Stimulated activated CD8-positive, alpha-beta memory T cell treated with anti-CD3 and anti-CD28 coated beads, Interleukin-12 subunit alpha, Interleukin-12 subunit beta, amount 100 ng/mL, for 1 hour (primary cell): ENCODE measurements around the gene QDPR.
"Not testable (repeated sequence)": the region's sequence is repeated elsewhere in the genome, so short reads cannot be mapped to it uniquely, and the experiment has no call there.

Source experiments
- DNase-seq: peaks from one replicate; pipeline ENCODE4 v3.0.0-alpha.2; 2020; ENCODE audit warnings: low read depth

QDPR gene

GRCh38 chr4:17490575-17491059 lies 21.3 kb downstream of the QDPR start:
- DNase-seq, result no peak

DNA sequence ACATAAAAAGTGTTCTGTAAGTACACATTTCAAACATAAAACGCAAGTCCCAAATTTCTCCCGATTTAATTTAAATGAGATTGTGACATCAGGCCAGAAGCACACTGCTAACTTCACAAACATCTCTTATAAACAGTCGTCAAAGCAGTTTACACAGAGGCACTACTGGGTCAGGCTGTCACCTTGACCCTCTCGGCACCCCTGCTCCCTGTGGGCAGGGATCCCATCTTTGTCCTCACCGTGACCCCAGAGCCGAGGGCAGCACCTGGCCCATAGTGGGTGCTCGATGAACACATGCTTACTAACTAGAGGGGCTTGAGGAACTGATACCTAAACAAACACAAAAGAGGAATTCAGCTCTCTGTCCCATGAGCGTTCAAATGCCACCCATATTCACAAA lies 22.2 kb downstream of the QDPR start:
- no peak for DNase-seq

GRCh38 chr4:17489123-17489522 lies 22.8 kb downstream of the QDPR start:
- no peak for DNase-seq

GRCh38 chr4:17482716-17483115 lies 29.2 kb downstream of the QDPR start:
- DNase-seq, result no peak

GRCh38 chr4:17480955-17481354 lies 30.9 kb downstream of the QDPR start:
- no peak for DNase-seq

GRCh38 chr4:17480210-17480927 lies 31.5 kb downstream of the QDPR start:
- DNase-seq, result no peak

DNA sequence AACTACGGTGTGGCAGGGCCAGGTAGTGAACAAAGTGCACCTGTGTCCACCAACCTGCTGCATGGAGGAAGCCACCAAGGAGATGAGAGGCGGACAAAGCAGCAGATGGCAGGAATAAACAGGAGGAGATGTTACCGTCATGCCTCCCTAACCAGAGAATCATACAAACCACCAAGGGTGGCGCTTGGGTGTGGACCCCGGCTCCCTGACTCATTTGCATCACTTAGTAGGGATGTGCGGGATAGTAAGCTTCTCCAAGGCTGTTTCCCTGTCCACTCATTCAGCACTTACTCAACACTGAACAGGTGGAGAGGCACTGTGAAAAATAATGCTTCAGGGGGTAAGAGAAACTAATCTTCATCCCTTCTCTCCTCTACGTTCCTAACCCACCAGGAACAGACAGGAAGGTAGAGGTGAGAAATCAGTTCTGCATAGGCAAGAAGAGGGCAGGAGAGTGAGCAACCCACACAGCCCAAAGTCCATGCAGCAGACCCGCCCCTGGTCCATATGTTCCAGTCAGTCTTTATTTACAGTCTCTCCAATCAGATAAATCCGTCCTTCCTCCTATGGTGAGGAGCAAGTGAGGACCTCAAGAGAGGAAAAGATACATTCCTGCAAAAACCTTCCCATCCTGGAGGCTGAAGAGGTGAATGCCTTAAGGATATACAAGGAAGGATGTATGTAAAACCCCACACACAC lies 34.0 kb downstream of the QDPR start:
- DNase-seq, result no peak

DNA sequence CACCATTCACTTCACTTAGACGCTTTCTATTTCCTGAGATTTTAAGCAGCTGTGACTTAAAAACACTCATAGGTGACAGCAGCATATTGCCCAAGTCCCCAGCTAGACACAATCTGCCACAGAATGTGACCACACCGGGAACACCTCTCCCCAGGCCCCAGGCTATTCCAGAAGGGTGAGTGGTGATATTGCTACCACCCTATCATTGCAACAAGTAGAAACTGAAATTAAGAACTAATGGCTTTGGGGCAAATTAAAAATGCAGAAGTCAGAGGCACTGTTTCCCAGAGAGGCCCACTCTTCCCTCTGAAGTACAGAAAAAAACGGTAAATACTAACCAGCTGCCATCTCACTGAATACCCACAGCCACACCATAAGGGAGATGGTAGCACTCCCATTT lies 35.0 kb downstream of the QDPR start:
- DNase-seq, result no peak

- DNase-seq, result no peak
These were observed 36.4 kb downstream of the QDPR start for GRCh38 chr4:17475481-17475880.

DNA sequence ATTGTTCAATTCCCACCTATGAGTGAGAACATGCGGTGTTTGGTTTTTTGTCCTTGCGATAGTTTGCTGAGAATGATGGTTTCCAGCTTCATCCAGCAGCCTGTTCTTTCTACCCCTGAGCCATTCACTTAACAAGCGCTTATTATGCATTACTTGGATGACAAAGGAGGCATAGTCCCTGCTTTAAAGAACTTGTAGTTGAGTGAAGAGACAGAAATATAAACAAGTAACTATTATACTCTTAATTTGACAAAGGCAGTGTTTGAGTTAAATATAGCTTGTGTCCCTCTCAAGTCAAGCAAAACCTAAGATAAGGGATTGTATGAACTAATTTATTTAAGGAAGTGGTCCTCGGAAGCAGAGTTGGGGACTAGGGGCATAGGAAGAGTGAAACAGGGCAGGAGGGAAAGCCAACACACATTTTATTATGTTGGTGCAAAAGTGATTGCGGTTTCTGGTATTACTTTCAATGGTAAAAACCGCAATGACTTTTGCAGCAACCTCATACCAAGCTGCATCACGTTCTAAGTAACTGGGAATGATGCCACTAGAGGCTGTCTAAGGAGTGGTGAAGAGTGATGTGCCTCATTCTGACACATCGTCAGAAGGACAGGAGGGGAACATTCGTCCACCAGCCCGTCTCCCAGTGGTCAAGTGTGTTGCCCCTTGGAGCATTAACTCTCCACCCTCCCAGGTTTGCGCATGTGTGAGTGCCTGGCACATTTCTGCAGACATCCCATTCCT lies 41.8 kb downstream of the QDPR start:
- DNase-seq, result no peak

DNA sequence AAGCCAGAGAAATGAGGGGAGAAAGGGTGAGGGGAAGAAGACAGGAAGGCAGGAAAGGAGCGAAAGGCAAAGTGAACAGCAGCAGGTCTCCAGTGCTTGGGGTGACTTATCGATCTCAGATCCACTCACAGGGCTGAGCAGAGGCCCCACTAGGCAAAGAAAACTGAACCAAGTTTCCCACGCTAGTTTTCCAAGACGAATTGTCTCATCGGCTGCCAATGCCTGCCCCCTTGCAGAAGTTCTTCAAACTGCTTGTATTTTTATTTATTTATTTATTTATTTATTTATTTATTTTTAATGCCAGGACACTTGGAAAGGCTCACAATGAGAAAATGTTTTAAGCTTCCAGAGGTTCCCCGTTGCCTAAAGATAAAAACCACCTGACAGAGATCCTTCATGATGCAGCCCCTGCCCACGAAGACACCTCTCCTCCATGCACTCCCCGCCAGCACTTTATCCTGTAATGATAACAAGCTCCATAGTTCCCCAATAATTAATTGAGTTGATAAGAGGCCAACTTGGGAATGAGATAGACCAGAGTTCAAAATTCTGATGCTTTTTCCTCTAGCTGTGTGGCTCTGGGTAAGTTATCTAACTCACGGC lies 43.2 kb downstream of the QDPR start:
- no peak for DNase-seq

DNA sequence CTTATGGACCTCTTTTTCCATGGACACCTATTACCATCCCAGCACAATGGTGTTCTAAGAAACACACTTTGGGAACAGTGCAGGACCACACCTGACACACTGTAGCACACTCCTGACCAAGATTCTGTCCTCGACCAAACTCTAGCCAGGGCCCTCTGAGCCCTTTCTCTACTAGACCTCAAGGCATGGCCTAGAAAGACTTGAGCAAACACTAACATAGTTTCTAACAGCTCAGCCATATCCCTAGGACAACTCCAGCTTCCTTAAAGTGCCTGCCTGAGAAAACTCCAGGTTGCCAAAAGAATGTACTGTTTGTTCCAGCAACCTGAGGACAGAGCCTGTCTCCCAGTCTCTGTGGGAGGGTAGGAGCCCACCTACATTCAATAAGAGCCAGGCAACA lies 48.3 kb downstream of the QDPR start:
- DNase-seq, result no peak

GRCh38 chr4:17450269-17450804 lies 61.6 kb downstream of the QDPR start:
- DNase-seq, result no peak

GRCh38 chr4:17448689-17449088 lies 63.2 kb downstream of the QDPR start:
- no peak for DNase-seq

DNA sequence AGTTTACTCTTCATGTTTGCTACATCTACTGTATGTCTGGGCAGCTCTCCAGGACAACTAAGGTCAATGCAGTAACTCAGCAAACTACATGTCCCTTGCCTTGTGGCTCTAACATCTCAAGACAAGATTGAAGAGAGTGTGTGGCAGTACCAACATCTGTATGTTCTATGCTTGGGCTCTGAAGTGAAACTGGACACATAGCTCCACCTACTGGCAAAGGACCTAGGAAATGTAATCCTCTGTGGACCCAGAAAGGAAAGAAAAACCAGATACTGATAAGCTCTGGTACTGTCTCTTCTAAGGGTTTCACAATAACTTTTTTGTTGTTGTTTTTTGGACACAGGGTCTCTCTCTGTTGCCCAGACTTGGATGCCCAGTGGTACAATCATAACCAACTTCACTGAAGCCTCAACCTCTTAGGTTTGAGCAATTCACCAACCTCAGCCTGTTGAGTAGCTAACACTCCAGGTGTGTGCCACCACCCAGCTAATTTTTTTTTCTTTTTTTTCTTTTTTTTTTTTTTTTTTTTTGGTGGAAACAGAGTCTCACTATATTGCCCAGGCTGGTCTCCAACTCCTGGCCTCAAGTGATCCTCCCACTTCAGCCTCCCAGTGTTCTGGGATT lies 64.1 kb downstream of the QDPR start:
- DNase-seq, result peak; percentile 31

DNA sequence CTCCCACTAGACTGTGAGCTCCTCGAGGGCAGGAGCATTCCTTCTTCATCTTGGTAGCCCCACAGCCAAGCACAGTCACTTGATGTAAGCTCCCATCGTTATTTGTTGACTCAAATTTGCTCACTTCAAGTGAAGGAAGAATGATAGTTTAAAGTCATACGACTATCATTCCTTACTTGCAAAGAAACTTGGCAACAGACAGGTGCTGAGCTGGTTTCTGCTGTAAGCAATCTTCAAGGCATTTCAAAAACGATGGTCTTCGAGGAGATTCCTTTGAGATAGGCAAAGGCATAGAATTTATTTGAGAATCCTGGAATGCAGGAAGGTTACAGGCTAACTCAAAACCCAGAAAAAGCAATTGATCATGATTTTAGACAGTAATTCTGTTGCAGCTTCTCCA lies 64.8 kb downstream of the QDPR start:
- no peak for DNase-seq

GRCh38 chr4:17442477-17442876 lies 69.4 kb downstream of the QDPR start:
- not testable (repeated sequence) for DNase-seq

DNA sequence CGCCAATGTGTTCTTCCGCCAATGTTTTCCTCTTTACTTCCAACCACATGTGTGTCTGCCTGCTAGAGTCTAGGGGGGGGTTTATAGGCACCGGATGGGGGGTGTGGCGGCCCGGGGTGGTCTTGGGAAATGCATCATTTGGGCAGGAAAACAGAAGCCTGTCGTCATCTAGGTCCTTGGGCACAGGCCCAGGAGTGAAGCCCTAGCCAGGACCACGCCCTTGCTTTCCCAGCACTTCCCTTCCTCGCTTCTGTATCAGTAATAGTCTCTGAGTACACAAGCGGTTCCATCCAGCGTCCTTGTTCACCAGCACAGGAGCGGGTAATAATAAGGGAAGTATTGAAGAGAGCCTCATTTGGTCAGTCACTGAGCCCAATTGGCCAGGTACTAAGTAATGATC lies 74.5 kb downstream of the QDPR start:
- DNase-seq, result no peak

DNA sequence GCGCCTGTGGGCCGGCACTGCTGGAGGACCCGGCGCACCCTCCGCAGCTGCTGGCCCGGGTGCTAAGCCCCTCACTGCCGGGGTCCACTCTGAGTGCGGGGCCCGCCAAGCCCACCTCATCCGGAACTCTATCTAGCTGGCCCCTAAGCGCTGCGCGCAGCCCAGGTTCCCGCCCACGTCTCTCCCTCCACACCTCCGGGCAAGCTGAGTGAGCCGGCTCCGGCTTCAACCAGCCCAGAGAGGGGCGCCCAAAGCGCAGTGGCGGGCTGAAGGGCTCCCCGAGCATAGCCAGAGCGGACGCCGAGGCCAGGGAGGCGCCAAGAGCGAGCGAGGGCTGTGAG lies 75.2 kb downstream of the QDPR start:
- DNase-seq, result no peak
